Measurements from ENCODE around the gene LAMC2.

DNA sequence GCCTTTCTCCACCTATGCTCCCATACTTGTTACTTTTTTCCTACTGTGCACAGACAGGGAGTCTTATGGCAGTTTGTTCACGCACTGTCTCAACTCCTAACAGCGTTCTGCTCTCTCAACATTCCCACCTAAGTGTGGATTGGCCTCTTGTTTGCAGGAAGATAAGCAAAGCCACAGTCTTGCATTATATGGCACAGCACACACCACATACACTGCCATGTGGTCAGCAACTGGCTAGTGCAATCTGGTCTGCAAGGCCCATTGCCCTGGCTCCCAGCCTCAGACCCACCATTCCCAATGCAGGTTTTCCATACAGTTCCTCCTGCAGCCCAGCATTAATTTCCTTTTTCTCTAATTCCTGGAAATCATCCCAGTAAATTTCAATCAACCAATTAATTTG, 38.3 kb upstream of the LAMC2 start:
- TF ChIP-seq, protein P1, sequence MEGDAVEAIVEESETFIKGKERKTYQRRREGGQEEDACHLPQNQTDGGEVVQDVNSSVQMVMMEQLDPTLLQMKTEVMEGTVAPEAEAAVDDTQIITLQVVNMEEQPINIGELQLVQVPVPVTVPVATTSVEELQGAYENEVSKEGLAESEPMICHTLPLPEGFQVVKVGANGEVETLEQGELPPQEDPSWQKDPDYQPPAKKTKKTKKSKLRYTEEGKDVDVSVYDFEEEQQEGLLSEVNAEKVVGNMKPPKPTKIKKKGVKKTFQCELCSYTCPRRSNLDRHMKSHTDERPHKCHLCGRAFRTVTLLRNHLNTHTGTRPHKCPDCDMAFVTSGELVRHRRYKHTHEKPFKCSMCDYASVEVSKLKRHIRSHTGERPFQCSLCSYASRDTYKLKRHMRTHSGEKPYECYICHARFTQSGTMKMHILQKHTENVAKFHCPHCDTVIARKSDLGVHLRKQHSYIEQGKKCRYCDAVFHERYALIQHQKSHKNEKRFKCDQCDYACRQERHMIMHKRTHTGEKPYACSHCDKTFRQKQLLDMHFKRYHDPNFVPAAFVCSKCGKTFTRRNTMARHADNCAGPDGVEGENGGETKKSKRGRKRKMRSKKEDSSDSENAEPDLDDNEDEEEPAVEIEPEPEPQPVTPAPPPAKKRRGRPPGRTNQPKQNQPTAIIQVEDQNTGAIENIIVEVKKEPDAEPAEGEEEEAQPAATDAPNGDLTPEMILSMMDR (IDR thresholded peaks at IDR 0.05), result no peak
- TF ChIP-seq POLR2AphosphoS5 (IDR thresholded peaks at IDR 0.05) (no peak), POLR2A (IDR thresholded peaks at IDR 0.05) (no peak)

Measured in prostate gland (tissue), 2 donors.